GM19328 (cell line): ENCODE data around the gene MMP23B.

Experiments used
- ATAC-seq: cut with Tn5 transposase; IDR thresholded peaks from one replicate; pipeline ENCODE4 v1.9.1; 2021; ENCODE audit warnings: mild to moderate bottlenecking, moderate library complexity; ENCODE audit not compliant: unreplicated experiment

MMP23B gene

GRCh38 chr1:1618396-1619068 lies 13.4 kb upstream of the MMP23B start:
- ATAC-seq = no peak

- ATAC-seq = no peak
Observed at GRCh38 chr1:1619917-1620361, 12.0 kb upstream of the MMP23B start.

GRCh38 chr1:1620433-1621139 lies 11.4 kb upstream of the MMP23B start:
- ATAC-seq = no peak

- ATAC-seq = no peak
Observed at GRCh38 chr1:1621173-1622009, 10.6 kb upstream of the MMP23B start.

- no peak for ATAC-seq
Observed at GRCh38 chr1:1622010-1622787, 9.8 kb upstream of the MMP23B start.

- ATAC-seq = no peak
Observed at GRCh38 chr1:1622788-1623094, 9.2 kb upstream of the MMP23B start.

GRCh38 chr1:1623181-1623630 lies 8.8 kb upstream of the MMP23B start:
- ATAC-seq = no peak

- ATAC-seq = no peak
Observed at GRCh38 chr1:1623631-1624442, 8.1 kb upstream of the MMP23B start.

- ATAC-seq = no peak
Observed at GRCh38 chr1:1624443-1625403, 7.2 kb upstream of the MMP23B start.

GRCh38 chr1:1625404-1625775 lies 6.6 kb upstream of the MMP23B start:
- ATAC-seq = no peak

GRCh38 chr1:1625824-1626206 lies 6.2 kb upstream of the MMP23B start:
- ATAC-seq = no peak

- ATAC-seq = no peak
Observed at GRCh38 chr1:1626207-1627141, 5.5 kb upstream of the MMP23B start.

- no peak for ATAC-seq
Observed at GRCh38 chr1:1627261-1627828, 4.6 kb upstream of the MMP23B start.

GRCh38 chr1:1627829-1628753 lies 3.9 kb upstream of the MMP23B start:
- ATAC-seq = no peak

- no peak for ATAC-seq
Observed at GRCh38 chr1:1628754-1629429, 3.1 kb upstream of the MMP23B start.
